ENCODE data around the gene LARGE1.

GRCh38 chr22:33707581-33707980, 212.7 kb downstream of the LARGE1 start:
- TF ChIP-seq CTCF (conservative IDR thresholded peaks at IDR 0.05; ENCODE audit: low read depth, low read length) (no peak), EZH2phosphoT487 (IDR thresholded peaks at IDR 0.05; ENCODE audit: borderline replicate concordance, low read length) (no peak)
